Measurements from ENCODE around the gene TBC1D5.
"Not testable (repeated sequence)": the region's sequence is repeated elsewhere in the genome, so short reads cannot be mapped to it uniquely, and the experiment has no call there.

Gene TBC1D5, protein sequence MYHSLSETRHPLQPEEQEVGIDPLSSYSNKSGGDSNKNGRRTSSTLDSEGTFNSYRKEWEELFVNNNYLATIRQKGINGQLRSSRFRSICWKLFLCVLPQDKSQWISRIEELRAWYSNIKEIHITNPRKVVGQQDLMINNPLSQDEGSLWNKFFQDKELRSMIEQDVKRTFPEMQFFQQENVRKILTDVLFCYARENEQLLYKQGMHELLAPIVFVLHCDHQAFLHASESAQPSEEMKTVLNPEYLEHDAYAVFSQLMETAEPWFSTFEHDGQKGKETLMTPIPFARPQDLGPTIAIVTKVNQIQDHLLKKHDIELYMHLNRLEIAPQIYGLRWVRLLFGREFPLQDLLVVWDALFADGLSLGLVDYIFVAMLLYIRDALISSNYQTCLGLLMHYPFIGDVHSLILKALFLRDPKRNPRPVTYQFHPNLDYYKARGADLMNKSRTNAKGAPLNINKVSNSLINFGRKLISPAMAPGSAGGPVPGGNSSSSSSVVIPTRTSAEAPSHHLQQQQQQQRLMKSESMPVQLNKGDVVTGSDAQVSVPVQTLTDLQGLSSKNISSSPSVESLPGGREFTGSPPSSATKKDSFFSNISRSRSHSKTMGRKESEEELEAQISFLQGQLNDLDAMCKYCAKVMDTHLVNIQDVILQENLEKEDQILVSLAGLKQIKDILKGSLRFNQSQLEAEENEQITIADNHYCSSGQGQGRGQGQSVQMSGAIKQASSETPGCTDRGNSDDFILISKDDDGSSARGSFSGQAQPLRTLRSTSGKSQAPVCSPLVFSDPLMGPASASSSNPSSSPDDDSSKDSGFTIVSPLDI

GRCh38 chr3:17742102-17742879 is at the start of gene TBC1D5:
TSS of gene TBC1D5 (minus strand) at chr3:17742631. CDS start at chr3:17508570, 234,061 bp downstream.
- DNase-seq = peak; percentile 95 to 96

DNA sequence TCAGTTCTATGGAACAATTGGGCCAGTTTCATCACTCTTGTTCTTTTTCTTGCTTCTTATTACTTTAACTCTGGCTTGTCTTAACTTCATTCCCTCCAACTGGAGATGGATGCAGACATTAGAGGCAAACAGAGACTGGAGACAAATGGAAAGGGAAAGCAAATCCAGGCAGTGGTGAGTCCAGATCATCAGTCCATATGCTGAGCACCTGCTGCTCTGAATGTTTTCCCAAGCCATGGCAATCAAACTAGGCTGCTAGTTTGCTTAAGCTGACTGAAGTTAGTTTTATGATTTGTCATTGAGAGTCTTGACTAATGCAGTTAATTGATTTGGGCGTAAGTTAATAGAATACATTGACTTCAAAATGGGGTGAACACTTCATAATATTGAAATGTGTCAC is 41.0 kb upstream of the TBC1D5 start:
- no peak for DNase-seq

DNA sequence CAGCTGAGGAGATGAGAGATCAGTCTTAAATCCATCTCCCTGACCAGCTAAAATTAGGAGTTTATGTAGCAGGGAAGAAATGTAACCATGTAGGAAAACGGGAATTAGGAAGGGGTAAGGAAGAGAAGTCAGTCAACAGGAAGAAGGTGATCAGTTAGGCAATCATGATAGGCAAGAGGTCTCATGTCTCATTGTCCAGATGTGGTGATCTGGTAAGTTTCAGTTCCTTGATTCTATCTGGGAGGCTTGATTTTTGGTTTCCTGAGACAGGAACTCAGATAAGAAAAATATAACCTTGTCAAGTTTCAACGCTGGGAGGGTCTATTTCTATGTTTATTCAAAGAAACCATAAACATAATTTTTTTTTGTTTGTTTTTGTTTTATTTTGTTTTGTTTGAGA is 40.3 kb upstream of the TBC1D5 start:
- no peak for DNase-seq

DNA sequence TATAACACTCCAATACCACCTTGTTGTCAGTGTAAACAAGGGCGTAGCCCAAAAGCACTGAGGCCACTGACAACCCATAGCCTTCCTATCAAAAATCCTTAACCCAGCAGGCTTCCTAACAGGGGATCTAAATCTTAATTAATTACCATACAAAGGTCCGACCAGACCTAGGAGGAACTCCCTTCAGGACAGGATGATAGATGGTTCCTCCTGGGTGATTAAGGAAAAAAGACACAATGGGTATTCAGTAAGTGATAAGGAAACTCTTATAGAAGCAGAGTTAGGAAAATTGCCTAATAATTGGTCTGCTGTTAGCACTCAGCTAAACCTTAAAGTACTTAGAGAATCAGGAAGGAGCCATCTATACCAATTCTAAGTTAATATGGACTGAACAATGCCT is 37.9 kb upstream of the TBC1D5 start:
- not testable (repeated sequence) for DNase-seq

- not testable (repeated sequence) for DNase-seq
Measured at GRCh38 chr3:17779304-17780250, 37.1 kb upstream of the TBC1D5 start.

DNA sequence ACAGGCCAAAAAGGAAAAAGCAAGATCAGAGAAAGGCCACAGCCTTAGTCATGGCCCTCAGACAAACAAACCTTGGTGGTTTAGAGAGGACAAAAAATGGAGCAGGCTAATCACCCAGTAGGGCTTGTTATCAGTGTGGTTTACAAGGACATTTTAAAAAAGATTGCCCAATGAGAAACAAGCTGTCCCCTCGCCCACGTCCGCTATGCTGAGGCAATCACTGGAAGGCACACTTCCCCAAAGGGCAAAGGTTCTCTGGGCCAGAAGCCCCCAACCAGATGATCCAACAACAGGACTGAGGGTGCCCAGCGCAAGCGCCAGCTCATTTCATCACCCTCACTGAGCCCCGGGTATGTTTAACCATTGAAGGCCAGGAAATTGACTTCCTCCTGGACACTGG is 34.9 kb upstream of the TBC1D5 start:
- DNase-seq = not testable (repeated sequence)

DNA sequence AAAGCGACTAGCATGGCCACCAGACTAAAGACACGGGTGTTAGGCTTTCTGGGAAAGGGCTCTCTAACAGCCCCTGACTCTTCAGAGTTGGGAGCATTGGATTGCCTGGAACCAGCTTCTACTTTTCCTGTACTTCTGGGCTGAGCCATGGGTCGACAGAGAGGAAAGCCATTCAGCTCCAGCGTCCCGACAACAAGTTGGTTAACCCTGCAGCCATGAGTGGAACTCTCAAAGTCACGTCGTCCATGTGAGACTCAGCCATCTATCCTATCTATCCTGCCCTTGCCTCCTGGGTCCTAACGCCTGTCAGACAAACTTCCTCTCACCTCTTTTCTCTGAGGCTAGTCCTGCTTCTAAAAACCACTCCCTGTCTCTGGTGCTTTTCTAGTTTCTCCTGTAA is 32.6 kb upstream of the TBC1D5 start:
- no peak for DNase-seq

DNA sequence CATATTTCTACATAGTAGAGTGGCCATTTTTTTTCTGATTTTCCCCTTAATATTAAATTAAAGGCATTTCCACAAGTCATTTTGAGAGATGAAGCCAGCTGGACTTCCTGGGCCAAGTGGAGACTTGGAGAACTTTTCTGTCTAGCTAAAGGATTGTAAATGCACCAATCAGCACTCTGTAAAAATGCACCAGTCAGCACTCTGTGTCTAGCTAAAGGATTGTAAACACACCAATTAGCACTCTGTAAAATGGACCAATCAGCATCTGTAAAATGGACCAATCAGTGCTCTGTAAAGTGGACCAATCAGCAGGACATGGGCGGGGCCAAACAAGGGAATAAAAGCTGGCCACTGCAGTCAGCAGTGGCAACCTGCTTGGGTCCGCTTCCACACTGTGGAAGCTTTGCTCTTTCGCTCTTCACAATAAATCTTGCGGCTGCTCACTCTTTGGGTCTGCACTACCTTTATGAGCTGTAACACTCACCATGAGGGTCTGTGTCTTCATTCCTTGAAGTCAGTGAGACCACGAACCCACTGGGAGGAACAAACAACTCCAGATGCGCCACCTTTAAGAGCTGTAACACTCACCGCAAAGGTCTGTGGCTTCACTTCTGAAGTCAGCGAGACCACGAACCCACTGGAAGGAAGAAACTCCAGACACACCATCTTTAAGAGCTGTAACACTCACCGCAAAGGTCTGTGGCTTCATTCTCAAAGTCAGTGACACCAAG is 31.9 kb upstream of the TBC1D5 start:
- DNase-seq = not testable (repeated sequence)

GRCh38 chr3:17772556-17772955 is 30.1 kb upstream of the TBC1D5 start:
- DNase-seq = no peak

- no peak for DNase-seq
Measured at GRCh38 chr3:17771177-17772017, 29.0 kb upstream of the TBC1D5 start.

- DNase-seq = no peak
Measured at GRCh38 chr3:17770682-17771081, 28.3 kb upstream of the TBC1D5 start.

DNA sequence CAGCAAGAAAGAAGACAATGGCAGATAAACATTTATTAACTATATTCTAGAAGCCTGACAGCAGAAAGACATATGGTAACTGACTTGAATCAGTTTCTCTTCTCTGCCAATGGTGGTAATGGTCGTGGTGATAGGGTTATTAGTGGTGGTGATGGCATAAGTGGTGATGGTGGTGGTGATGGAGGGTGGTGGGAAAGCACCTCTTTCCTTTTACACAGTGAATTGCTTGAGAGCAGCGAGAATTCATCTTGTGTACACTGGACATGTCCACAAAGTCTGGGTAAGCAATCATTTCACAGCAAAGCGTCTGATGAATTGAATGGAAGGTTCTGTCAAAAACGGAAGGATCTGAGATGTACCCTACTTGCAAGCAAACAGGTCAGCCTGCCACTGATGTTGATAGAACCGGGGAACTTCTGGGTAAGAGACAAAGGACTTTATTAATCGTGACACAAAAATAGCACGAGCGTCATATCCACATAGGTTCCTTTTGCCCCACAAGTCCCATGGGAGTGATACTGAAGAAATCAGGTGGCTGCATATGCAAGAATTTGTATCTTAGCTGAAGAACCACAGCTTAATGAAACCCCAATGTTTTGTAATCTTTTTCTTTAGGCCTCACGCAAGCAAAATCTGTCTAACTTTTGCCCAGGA is 23.5 kb upstream of the TBC1D5 start:
- DNase-seq = no peak

GRCh38 chr3:17761563-17761962 is 19.1 kb upstream of the TBC1D5 start:
- DNase-seq = no peak

GRCh38 chr3:17759901-17760300 is 17.5 kb upstream of the TBC1D5 start:
- DNase-seq = no peak

DNA sequence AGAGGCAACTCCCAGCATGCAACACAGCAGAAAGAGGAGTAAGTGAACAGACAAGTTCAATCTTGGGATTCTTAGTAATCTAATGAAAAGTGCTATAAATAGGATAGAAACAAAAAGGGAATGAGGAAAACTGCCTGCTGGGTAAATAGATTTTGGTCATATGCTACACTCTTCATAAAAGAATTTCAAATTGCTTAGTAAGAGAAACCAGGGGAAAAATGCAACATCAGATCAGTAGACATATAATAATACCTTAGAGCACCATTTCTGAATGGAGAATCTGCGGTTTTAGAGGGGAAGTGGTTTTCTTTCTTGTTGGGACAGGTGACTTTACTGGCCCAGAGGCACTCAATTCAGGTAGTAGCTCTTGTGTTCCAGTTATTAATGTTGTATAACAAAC is 13.4 kb upstream of the TBC1D5 start:
- no peak for DNase-seq

DNA sequence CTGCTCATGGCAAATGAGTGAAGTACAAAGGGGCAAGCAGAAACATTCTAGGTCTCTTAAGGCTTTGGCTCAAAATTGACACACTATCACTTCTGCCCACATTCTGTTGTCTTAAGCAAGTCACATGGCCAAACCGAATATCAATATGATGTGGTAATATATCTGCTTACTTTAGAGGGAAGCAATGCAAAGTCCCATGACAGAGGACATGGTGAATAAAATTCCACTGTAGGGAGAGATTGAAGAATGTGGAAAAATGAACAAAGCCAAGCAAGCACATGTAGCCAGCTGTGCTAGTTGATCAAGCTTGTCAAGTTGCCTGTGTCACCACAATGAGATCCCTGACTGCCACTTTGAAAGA is 11.2 kb upstream of the TBC1D5 start:
- DNase-seq = no peak

DNA sequence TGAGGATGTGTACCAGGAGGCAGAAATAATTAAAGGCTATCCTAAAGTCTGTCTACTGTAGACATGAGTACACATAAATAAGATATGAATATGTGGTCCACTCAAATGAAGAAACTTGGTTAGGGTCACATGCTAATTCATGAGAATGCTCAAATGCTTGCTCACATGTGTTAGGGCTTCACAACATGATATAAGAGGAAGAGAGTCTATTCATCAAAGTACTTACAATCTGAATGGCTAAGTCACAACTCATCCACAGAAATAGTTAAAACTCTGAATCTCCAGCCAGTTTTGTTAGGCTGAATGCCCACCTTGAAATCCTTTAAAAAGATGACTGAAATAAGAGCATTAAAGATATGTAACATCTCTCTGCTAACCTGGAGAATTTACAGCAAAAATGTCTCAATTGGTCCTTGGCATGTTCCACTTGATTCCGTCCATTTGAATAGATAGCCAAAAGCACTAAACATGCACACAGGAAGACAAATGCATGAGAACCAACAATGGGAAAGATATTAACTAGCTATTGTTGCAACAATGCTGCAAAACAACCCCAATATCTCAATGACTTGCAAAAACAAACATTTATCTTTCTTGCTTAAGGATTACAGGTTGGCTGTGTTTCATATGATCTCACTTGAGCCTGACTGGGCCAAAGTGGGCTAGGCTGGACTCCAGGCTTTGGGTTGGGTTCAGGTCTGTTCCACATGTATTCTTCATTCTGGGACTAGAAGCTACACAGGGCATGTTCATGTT is 10.6 kb upstream of the TBC1D5 start:
- DNase-seq = no peak

DNA sequence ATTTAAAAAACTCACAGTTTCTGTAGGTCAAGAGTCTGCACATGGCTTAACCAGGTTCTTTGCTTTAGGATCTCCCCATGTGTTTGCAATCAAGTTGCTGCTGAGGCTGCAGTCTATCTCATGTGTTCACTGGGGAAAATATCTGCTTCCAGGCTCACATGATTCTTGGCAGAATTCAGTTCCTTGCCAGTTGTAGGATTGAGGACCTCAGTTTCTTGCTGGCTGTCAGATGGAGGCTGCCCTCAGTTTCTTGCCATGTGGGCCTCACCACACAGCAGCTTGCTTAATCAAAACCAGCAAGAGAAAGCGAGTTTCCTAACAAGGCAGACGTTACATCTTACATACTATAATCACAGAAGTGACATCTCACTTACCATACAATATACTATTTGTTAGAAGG is 10.0 kb upstream of the TBC1D5 start:
- no peak for DNase-seq

DNA sequence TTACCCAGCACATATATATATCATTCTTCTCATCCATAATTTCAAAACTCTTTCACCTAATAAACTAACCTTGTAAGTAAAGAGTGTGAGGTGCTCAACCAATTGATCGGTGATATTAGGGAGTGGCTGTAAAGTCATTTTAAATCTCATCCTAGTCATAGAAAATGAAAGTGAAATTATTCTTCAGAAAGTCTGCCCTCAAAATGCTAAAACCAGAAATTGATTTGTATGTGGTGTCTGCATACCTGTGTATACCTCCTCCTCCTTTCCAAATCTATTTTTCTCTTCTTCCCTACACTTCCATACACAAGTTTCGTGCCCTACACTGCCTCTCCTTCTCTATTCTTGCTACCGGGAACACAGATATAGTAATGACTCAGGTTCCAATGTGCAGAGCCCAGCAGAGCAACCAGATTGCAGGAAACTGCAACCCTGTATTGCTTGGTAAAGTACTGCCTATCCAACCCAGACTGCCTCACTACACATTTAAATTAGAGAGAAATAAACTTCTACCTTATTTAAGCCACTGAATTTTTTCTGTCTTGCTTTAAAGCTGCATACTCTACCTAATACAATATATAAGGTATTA is 7.4 kb upstream of the TBC1D5 start:
- no peak for DNase-seq

Data from SHP77 (cell line).